ENCODE measurements around the gene TADA2A. TPM values are rescaled to one million over a fixed set of nuclear protein-coding genes. Genes with fewer than 3 reads are reported as not detected.

Gene TADA2A
- total RNA-seq, 1 experiment from 2014 or later, result 24.6 TPM

DNA sequence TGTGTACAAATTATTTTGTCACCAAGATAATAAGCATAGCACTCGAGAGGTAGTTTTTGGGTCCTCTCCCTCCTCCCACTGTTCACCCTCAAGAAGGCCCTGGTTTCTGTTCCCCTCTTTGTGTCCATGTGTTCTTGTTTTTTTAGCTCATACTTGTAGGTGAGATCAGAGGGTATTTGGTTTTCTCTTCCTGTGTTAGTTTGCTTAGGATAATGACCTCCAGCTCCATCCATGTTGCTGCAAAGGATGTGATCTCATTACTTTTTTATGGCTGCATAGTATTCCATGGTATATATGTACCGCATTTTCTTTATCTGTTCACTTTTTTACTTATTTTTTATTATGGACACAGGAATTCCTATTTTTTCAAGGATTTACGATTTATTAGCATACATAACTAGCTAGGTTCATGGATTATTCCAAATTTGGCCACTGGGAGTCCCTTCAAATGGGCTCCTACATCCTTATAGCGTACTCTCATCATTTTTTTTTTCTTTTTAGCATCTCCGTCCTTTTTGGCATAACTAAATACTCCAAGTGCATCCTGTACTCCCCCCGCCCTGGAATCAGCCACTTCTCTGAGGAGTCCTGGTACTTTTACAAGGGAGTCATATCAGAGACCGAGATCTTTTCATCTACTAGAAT, 7.3 kb downstream of the TADA2A start (continued):
- peak; percentile 3 to 50 (median 24); a peak in 2 of 6 replicates for TF ChIP-seq CTCF (IDR thresholded peaks at IDR 0.05 in 2 of 3, conservative IDR thresholded peaks at IDR 0.05 in 1 of 3; ENCODE audit: borderline replicate concordance in 1 of 3, insufficient read depth in 1 of 3, low read depth in 2 of 3, low read length in 2 of 3)

DNA sequence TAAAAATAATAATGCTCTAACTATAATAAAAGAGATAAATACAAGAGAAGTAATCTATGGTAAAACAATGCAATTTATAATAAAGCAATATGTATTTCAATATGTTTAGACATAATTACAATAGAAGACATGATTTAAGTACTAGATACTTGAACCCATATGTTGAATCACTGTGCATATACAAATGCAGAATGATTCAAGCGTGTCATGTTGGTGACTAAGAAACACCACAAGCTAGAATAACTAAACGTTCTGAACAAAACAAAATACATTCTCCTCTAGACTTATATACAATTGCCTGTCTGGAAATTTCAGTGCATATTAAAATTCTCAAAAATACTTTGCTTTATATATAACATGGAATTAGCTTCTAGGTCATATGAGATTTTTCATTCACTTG, 11.2 kb downstream of the TADA2A start:
- ATAC-seq, result no peak
- no peaks in the 10 kb centered on the region for H3K4me1 ChIP-seq (ENCODE audit: control insufficient read depth in 1 of 2, insufficient read depth in 2 of 2, low read length in 2 of 2)
- H3K36me3 ChIP-seq (ENCODE audit: control insufficient read depth in 1 of 2, insufficient read depth in 2 of 2, low read length in 2 of 2), result peaks cover 8 to 13% of the 10 kb centered on the region in 2 experiments; a peak in 3 of 4 replicates
- peaks cover 29% of the 10 kb centered on the region for H3K79me2 ChIP-seq (ENCODE audit: insufficient read depth, low read length)
- no TSS peak for BruUV-seq (replicated peaks)
- no peak overlapping the region for H3K27ac ChIP-seq (ENCODE audit: low read depth, low read length)
- ChIA-PET RAD21 (ENCODE audit: low non-redundant PET in 1 of 2, low total read pairs in 2 of 2, uncharacterized antibody in 2 of 2, unreplicated experiment in 2 of 2) (no interaction called here), CTCF (no interaction called here), POLR2A (no interaction called here)
- H3K9me2 ChIP-seq (ENCODE audit: insufficient read depth), result no peaks in the 10 kb centered on the region
- H3K9me3 ChIP-seq (ENCODE audit: control insufficient read depth in 1 of 2, insufficient read depth in 1 of 2, low read depth in 1 of 2, low read length in 2 of 2), result no peaks in the 10 kb centered on the region
- H3K4me3 ChIP-seq (replicated peaks in 1 of 2; ENCODE audit: low read depth in 1 of 2, low read length in 2 of 2), result no peak overlapping the region
- no peak overlapping the region for H3K4me2 ChIP-seq (ENCODE audit: low read length)
- intact Hi-C loops (cut with micrococcal nuclease), result loop anchor here (2.0 kb wide), 1 partner anchor 13 kb away; no protein-coding TSS in a partner anchor
- TF ChIP-seq TCF7L2 (IDR thresholded peaks at IDR 0.05; ENCODE audit: borderline replicate concordance, extremely low read depth, insufficient read depth, insufficient read length) (no peak), EZH2phosphoT487 (IDR thresholded peaks at IDR 0.05; ENCODE audit: borderline replicate concordance) (no peak), ZNF274 (IDR thresholded peaks at IDR 0.05; ENCODE audit: low read depth, low read length) (no peak), ATF3 (IDR thresholded peaks at IDR 0.05) (no peak), RAD21 (IDR thresholded peaks at IDR 0.05; ENCODE audit: low read depth) (no peak), CBX3 (IDR thresholded peaks at IDR 0.05; ENCODE audit: low read depth) (no peak), ZFX (IDR thresholded peaks at IDR 0.05) (no peak), ELF1 (IDR thresholded peaks at IDR 0.05; ENCODE audit: borderline replicate concordance, low read depth) (no peak)
- TF ChIP-seq, protein P1, sequence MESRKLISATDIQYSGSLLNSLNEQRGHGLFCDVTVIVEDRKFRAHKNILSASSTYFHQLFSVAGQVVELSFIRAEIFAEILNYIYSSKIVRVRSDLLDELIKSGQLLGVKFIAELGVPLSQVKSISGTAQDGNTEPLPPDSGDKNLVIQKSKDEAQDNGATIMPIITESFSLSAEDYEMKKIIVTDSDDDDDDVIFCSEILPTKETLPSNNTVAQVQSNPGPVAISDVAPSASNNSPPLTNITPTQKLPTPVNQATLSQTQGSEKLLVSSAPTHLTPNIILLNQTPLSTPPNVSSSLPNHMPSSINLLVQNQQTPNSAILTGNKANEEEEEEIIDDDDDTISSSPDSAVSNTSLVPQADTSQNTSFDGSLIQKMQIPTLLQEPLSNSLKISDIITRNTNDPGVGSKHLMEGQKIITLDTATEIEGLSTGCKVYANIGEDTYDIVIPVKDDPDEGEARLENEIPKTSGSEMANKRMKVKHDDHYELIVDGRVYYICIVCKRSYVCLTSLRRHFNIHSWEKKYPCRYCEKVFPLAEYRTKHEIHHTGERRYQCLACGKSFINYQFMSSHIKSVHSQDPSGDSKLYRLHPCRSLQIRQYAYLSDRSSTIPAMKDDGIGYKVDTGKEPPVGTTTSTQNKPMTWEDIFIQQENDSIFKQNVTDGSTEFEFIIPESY (IDR thresholded peaks at IDR 0.05; ENCODE audit: extremely low read depth, insufficient replicate concordance, low read length), result no peak
- TF ChIP-seq, protein P2, sequence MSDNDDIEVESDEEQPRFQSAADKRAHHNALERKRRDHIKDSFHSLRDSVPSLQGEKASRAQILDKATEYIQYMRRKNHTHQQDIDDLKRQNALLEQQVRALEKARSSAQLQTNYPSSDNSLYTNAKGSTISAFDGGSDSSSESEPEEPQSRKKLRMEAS (IDR thresholded peaks at IDR 0.05), result no peak
- H2AFZ ChIP-seq (ENCODE audit: low read depth, low read length, poor library complexity, severe bottlenecking), result no peak overlapping the region
- H4K20me1 ChIP-seq (ENCODE audit: insufficient read depth), result peaks cover 6% of the 10 kb centered on the region; the same call in 1 of the 2 replicates
- no peak for DNase-seq (ENCODE audit: low read depth, low spot score)
- no peak overlapping the region for H3K9ac ChIP-seq (ENCODE audit: low read length)
- H3K27me3 ChIP-seq (ENCODE audit: insufficient read depth, low read length), result no peaks in the 10 kb centered on the region
